Rectal smooth muscle tissue (tissue), 1 donor: ENCODE measurements around the gene ATCAY.
"Not testable (repeated sequence)": the region's sequence is repeated elsewhere in the genome, so short reads cannot be mapped to it uniquely, and the experiment has no call there.

Experiments used
- H3K27ac ChIP-seq: one replicate; pipeline ENCODE4 v1.7.0; 2013; ENCODE audit warnings: low read depth, low read length, inconsistent platforms
- H3K27me3 ChIP-seq: one replicate; pipeline ENCODE4 v1.7.0; 2013; ENCODE audit warnings: low read length; ENCODE audit not compliant: control insufficient read depth, insufficient read depth
- H3K36me3 ChIP-seq: one replicate; pipeline ENCODE4 v1.7.0; 2013; ENCODE audit warnings: low read length; ENCODE audit not compliant: control insufficient read depth, insufficient read depth
- H3K4me1 ChIP-seq: one replicate; pipeline ENCODE4 v1.7.0; 2013; ENCODE audit warnings: low read length; ENCODE audit not compliant: control insufficient read depth, insufficient read depth
- H3K4me3 ChIP-seq: one replicate; pipeline ENCODE4 v1.7.0; 2013; ENCODE audit warnings: low read length
- H3K9ac ChIP-seq: one replicate; pipeline ENCODE4 v1.7.0; 2013; ENCODE audit warnings: low read length

ATCAY gene

DNA sequence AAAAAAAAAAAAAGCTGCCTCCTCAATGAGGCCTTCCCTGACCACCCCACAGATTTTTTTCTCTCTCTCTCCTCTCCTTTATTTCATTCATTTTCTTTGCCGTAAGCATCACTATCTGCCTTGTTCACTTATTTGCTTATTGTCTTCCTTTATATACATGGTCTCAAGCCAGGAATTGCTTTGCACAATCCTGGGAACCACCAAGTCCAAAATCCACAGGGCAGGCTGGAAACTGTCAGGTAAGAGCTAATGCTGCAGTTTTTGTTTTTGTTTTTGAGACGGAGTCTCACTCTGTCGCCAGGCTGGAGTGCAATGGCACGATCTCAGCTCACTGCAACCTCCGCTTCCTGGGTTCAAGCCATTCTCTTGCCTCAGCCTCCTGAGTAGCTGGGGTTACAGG is 14.5 kb downstream of the ATCAY start:
- H3K36me3 ChIP-seq, H3K27ac ChIP-seq, H3K4me1 ChIP-seq, H3K27me3 ChIP-seq, H3K4me3 ChIP-seq, H3K9ac ChIP-seq: not testable (repeated sequence)

DNA sequence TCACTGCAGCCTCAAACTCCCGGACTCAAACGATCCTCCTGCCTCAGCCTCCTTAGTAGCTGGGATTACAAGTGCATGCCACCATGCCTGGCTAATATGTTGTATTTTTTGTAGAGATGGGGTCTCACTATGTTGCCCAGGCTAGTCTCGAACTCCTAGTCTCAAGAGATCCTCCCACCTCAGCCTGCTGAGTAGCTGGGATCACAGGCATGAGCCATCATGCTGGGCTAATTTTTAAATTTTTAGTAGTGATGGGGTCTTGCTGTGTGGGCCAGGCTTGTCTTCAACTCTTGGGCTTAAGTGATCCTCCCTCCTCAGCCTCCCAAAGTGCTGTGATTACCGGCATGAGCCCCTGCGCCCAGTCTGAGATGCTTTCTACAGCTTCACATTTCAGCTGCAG is 15.3 kb downstream of the ATCAY start:
- H3K27me3 ChIP-seq = no peaks in the 10 kb centered on the region
- H3K4me3 ChIP-seq = no peak overlapping the region
- H3K9ac ChIP-seq = no peak overlapping the region
- H3K4me1 ChIP-seq = peaks cover 4% of the 10 kb centered on the region
- H3K36me3 ChIP-seq = no peaks in the 10 kb centered on the region
- no peak overlapping the region for H3K27ac ChIP-seq

DNA sequence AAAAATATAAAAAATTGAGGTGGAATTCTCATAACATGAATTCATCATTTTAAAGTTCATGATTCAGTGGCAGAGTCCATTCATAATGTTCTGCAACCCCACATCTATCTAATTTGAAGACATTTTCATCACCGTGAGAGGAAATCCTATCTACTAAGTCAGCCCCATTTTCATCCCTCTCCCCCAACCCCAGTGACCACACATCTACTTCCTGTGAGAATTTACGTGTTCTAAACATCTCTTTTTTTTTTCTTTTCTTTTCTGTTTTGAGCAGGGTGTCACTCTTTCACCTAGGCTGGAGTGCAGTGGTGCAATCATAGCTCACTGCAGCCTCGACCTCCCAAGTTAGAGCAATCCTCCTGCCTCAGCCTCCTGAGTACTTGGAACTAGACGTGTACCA is 17.5 kb downstream of the ATCAY start:
- no peaks in the 10 kb centered on the region for H3K36me3 ChIP-seq
- no peak overlapping the region for H3K4me3 ChIP-seq
- H3K27ac ChIP-seq = no peak overlapping the region
- H3K9ac ChIP-seq = no peak overlapping the region
- H3K4me1 ChIP-seq = peaks cover 4% of the 10 kb centered on the region
- H3K27me3 ChIP-seq = no peaks in the 10 kb centered on the region

DNA sequence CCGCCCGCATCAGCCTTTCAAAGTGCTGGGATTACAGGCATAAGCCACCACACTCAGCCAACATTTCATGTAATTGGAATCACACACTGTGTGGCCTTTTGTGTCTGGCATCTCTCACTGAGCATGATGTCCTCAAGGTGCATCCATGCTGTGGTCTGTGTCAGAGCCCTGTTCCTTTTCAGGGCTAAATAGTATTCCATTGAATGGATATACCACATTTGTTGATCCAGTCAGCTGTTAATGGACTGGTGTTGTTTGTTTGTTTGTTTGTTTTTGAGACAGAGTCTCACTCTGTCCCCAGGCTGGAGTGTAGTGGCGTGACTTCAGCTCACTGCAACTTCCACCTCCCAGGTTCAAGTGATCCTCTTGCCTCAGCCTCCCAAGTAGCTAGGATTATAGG is 17.9 kb downstream of the ATCAY start:
- H3K4me3 ChIP-seq = no peak overlapping the region
- H3K27me3 ChIP-seq = no peaks in the 10 kb centered on the region

DNA sequence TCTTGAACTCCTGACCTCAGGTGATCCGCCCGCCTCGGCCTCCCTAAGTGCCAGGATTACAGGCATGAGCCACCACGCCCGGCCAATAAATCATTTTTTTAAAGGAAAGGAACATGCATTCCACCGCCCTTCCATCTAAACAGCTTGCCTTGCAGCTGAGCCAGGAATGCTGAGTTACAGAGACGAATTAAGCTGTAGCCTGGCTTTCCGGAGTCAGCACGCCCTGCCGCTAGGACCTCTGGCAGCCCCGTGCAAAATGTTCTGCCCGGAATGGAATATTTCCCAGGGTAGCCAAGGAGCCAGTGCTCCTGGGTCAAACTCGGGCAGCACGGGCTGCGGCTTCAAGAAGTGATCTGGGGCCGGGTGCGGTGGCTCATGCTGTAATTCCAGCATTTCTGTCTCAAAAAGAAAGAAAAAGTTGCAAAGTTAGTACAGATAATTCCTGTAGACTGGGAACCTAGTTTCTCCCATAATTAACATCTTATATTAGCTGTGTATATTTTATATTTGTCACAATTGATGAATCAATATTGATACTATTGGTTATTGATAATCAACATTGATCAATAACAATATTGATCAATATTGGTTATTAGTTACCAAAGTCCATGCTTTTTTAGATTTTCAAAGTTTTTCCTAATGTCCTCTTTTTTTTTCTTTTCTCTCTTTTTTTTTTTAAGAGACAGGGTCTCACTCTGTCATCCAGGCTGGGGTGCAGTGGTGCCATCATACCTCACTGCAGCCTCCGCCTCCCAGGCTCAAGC is 19.2 kb downstream of the ATCAY start:
- Histone ChIP-seq H3K4me3 (no peak overlapping the region), H3K4me1 (peaks cover 4% of the 10 kb centered on the region), H3K9ac (no peak overlapping the region), H3K27me3 (no peaks in the 10 kb centered on the region), H3K36me3 (no peaks in the 10 kb centered on the region), H3K27ac (no peak overlapping the region)

More for the DNA sequence above, 17.9 kb downstream of the ATCAY start:
- Histone ChIP-seq H3K27ac (no peak overlapping the region), H3K4me1 (peaks cover 4% of the 10 kb centered on the region), H3K36me3 (no peaks in the 10 kb centered on the region), H3K9ac (no peak overlapping the region)

DNA sequence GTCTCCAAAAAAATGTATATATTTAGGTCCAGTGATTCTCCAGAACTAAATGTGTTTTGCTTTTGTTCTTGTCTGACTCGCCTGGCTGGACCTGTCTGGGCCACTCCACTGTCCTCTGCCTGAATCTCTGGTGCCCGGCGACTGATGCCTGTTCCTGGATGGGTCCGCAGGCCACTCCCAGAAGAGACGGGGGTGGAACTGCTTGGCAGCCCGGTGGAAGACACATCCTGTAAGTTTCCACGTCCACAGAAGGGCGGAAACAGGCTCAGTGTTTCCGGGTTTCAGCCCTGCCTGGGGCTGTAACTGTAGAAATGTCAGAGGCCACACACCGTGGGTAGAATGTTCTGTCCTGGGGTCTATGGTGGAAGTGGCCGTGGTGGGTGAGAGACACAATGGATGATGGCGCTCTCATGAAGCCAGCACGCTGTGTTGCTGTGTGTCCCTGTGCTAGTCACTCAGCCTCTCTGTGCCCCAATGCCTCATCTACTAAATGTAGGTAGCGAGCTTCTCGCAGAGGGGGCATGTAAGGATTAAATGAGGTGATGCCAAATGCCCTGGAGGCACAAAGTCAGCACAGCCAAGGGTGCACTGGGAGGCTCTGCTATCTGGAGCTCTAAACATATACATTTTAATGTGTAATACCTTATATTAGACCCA is 22.0 kb downstream of the ATCAY start:
- H3K4me3 ChIP-seq = no peak overlapping the region
- no peak overlapping the region for H3K27ac ChIP-seq
- H3K27me3 ChIP-seq = no peaks in the 10 kb centered on the region
- H3K4me1 ChIP-seq = peaks cover 4% of the 10 kb centered on the region
- H3K36me3 ChIP-seq = no peaks in the 10 kb centered on the region
- no peak overlapping the region for H3K9ac ChIP-seq

DNA sequence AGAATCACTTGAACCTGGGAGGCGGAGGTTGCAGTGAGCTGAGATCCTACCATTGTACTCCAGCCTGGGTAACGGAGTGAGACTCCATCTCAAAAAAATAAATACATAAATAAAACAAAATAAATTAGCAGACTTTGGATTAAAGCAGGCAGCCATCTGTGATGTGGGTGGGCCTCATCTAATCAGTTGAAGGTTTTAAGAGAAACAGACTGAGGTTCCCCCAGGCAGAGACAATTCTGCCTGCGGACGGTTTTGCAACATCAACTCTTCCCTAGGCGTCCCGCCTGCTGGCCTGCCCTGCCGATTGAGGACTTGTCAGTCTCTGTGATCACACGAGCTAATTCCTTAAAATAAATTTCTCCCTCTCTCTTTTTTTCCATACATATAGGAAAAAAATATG is 23.7 kb downstream of the ATCAY start:
- no peaks in the 10 kb centered on the region for H3K27me3 ChIP-seq
- no peak overlapping the region for H3K27ac ChIP-seq
- no peak overlapping the region for H3K4me3 ChIP-seq
- H3K9ac ChIP-seq = no peak overlapping the region
- H3K4me1 ChIP-seq = peaks cover 4% of the 10 kb centered on the region
- no peaks in the 10 kb centered on the region for H3K36me3 ChIP-seq

DNA sequence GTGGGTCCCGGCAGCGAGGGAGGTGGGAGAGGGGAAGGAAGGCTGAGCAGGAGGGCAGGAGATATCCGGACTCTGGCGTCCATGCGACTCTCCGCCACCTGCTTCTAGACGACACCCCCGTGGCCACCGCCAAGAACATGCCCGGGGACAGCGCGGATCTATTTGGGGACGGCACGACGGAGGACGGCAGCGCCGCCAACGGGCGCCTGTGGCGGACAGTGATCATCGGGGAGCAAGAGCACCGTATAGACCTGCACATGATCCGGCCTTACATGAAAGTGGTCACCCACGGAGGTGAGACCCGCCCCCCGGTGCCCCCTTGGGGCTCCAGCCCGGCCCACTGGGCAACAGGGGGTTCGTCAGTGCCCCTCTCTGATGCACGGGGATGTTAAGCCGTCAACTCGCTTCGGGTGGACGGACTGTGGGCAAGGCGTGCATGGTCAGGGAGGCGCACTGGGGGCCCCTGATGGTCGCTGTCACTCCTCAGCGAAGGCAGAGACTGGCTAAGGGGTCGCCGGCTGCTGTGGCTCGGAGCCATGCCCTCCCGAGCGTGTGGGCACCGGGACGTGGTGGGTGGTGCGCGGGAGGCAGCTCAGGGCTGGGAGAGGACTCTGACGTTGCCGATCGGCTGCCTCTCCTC is 27.3 kb downstream of the ATCAY start:
- Histone ChIP-seq H3K4me3 (no peak overlapping the region), H3K4me1 (no peaks in the 10 kb centered on the region), H3K27me3 (no peaks in the 10 kb centered on the region), H3K9ac (no peak overlapping the region), H3K27ac (no peak overlapping the region), H3K36me3 (no peaks in the 10 kb centered on the region)

DNA sequence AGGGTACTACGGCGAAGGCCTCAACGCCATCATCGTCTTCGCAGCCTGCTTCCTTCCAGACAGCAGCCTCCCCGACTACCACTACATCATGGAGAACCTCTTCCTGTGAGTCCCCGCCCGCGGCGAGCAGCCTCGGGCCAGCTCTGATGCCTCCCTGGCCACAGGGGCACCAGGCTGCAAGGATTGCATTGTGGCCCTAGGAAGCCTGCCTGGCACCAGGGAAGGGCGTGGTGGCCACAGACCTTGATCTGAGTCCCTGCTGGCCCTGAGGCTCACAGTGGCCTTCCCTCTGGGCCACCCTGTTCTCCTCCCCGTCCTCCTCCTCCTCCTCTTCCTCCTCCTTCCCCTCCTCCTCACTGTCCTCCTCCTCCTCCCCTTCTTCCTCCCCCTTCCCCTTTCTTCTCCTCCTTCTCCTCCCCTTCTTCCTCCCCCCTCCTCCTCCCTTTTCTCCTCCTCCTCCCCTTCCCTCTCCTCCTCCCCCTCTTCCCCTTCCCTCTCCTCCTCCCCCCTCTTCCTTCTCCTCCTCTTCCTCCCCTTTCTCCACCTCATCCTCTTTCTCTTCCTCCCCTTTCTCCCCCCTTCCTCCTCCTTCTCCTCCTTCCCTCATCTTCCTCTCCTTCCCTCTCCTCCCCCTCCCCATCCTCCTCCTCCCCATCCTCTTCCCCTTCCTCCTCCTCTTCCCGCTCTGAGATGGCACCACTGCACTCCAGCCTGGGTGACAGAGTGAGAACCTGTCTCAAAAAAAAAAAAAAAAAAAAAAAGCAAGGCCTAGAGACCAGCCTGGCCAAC is 28.0 kb downstream of the ATCAY start:
- Histone ChIP-seq H3K9ac (no peak overlapping the region), H3K4me1 (no peaks in the 10 kb centered on the region), H3K27me3 (no peaks in the 10 kb centered on the region), H3K36me3 (no peaks in the 10 kb centered on the region), H3K4me3 (no peak overlapping the region), H3K27ac (no peak overlapping the region)

DNA sequence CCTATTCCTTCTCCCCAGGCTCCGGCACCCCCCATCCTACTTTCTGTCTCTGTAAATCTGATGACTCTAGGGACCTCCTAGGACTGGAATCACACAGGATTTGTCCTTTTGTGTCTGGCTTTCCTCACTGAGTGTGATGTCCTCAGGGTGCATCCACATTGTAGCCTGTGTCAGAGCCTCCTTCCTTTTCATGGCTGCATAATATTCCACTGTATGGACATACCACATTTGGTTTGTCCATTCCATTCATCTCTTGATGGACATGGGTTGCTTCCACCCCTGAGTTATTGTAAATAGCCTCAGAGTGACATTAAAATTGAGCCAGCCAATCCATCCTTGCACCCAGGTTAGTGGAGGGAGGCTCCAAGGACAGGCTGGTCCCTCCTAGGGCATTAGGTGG is 29.6 kb downstream of the ATCAY start:
- H3K4me3 ChIP-seq = no peak overlapping the region
- no peak overlapping the region for H3K27ac ChIP-seq
- no peaks in the 10 kb centered on the region for H3K27me3 ChIP-seq
- no peaks in the 10 kb centered on the region for H3K36me3 ChIP-seq
- no peaks in the 10 kb centered on the region for H3K4me1 ChIP-seq
- no peak overlapping the region for H3K9ac ChIP-seq

DNA sequence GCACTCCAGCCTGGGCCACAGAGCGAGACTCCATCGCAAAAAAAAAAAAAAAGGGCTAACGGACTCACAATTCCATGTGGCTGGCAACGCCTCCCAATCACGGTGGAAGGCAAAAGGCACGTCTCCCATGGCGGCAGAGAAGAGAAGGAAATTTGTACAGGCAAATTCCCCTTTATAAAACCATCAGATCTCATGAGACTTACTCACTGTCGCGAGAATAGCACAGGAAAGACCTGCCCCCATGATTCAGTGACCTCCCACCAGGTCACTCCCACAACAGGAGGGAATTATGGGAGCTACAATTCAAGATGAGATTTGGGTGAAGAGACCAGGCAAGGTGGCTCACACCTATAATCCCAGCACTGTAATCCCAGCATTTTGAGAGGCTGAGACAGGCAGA is 33.7 kb downstream of the ATCAY start:
- no peaks in the 10 kb centered on the region for H3K27me3 ChIP-seq
- H3K36me3 ChIP-seq = no peaks in the 10 kb centered on the region
- no peak overlapping the region for H3K27ac ChIP-seq
- H3K9ac ChIP-seq = no peak overlapping the region
- no peaks in the 10 kb centered on the region for H3K4me1 ChIP-seq
- no peak overlapping the region for H3K4me3 ChIP-seq

DNA sequence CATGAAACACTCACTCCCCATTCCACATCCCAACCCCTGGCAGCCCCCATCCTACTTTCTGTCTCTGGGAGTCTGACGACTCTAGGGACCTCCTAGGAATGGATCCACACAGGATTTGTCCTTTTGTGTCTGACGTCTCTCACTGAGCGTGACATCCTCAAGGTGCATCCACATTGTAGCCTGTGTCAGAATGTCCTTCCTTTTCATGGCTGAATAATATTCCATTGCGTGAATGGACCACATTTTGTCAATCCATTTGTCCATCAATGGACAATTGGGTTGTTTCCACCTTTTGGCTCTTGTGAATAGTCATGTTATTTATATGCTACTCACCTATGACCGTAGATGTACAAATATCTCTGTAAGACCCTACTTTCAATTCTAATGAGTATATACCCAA is 35.5 kb downstream of the ATCAY start:
- Histone ChIP-seq H3K36me3 (no peaks in the 10 kb centered on the region), H3K27ac (no peak overlapping the region), H3K9ac (no peak overlapping the region), H3K4me3 (no peak overlapping the region), H3K4me1 (no peaks in the 10 kb centered on the region), H3K27me3 (no peaks in the 10 kb centered on the region)
